Cerebellar cortex (tissue), 1 donor: ENCODE data around the gene THEM5.

Source experiments
- DNase-seq: peaks from one replicate; pipeline ENCODE4 v3.0.0-alpha.2; 2015; ENCODE audit warnings: low spot score

The THEM5 gene

GRCh38 chr1:151819976-151820623 lies 33.4 kb downstream of the THEM5 start:
- DNase-seq: no peak

- no peak for DNase-seq
Measured at GRCh38 chr1:151819227-151819835, 34.2 kb downstream of the THEM5 start.

GRCh38 chr1:151817353-151817730 lies 36.2 kb downstream of the THEM5 start:
- DNase-seq: no peak

- no peak for DNase-seq
Measured at GRCh38 chr1:151816548-151817352, 36.8 kb downstream of the THEM5 start.

- DNase-seq: no peak
Measured at GRCh38 chr1:151815716-151816327, 37.7 kb downstream of the THEM5 start.

- no peak for DNase-seq
Measured at GRCh38 chr1:151814971-151815545, 38.5 kb downstream of the THEM5 start.

GRCh38 chr1:151814426-151814825 lies 39.1 kb downstream of the THEM5 start:
- no peak for DNase-seq

GRCh38 chr1:151813271-151813977 lies 40.1 kb downstream of the THEM5 start:
- DNase-seq: peak; percentile 86

GRCh38 chr1:151811181-151811580 lies 42.3 kb downstream of the THEM5 start:
- no peak for DNase-seq

- no peak for DNase-seq
Measured at GRCh38 chr1:151809985-151810556, 43.4 kb downstream of the THEM5 start.

GRCh38 chr1:151809290-151809984 lies 44.1 kb downstream of the THEM5 start:
- no peak for DNase-seq

GRCh38 chr1:151807766-151808165 lies 45.7 kb downstream of the THEM5 start:
- DNase-seq: no peak

- no peak for DNase-seq
Measured at GRCh38 chr1:151807131-151807530, 46.4 kb downstream of the THEM5 start.

- no peak for DNase-seq
Measured at GRCh38 chr1:151806170-151806569, 47.3 kb downstream of the THEM5 start.

GRCh38 chr1:151805066-151805820 lies 48.3 kb downstream of the THEM5 start, which contains the start of gene LINGO4:
LINGO4 (minus strand) TSS chr1:151805419; CDS start chr1:151802704, 2,715 bp downstream.
- no peak for DNase-seq

GRCh38 chr1:151803915-151804314 lies 49.6 kb downstream of the THEM5 start:
- no peak for DNase-seq

- no peak for DNase-seq
Measured at GRCh38 chr1:151803164-151803563, 50.3 kb downstream of the THEM5 start.

GRCh38 chr1:151802372-151802771 lies 51.1 kb downstream of the THEM5 start:
- no peak for DNase-seq

- DNase-seq: no peak
Measured at GRCh38 chr1:151801846-151802245, 51.7 kb downstream of the THEM5 start.

GRCh38 chr1:151801310-151801820 lies 52.1 kb downstream of the THEM5 start:
- no peak for DNase-seq
